ENCODE data around the gene CASP5.
A peak's percentile ranks its signal among the peaks of the same experiment; 100 is the strongest.

CASP5 gene

GRCh38 chr11:104964247-104964646, 58.7 kb downstream of the CASP5 start:
- no peak for DNase-seq

- DNase-seq: no peak
Observed at GRCh38 chr11:104962852-104963251, 60.1 kb downstream of the CASP5 start.

- DNase-seq: no peak
Observed at GRCh38 chr11:104957280-104957679, 65.7 kb downstream of the CASP5 start.

- no peak for DNase-seq
Observed at GRCh38 chr11:104956528-104956927, 66.4 kb downstream of the CASP5 start.

GRCh38 chr11:104946907-104947306, 76.1 kb downstream of the CASP5 start:
- peak; percentile 71 for DNase-seq

Data from RPMI8226 (cell line).